22Rv1 (cell line): ENCODE data around the gene SMC4.

ENCODE experiments used
- H3K27ac ChIP-seq: fragments of 450-650 bp; 2 replicates; pipeline ENCODE4 v1.5.1; 2017
- CTCF ChIP-seq: fragments of 450-650 bp; IDR thresholded peaks from 2 replicates; pipeline ENCODE4 v1.5.1; 2017; ENCODE audit warnings: mild to moderate bottlenecking
- ZFX ChIP-seq: fragments of 450-650 bp; IDR thresholded peaks from 2 replicates; pipeline ENCODE4 v1.6.1; 2017; ENCODE audit warnings: antibody characterized with exemption, borderline replicate concordance

The SMC4 gene

GRCh38 chr3:160478338-160478737, 78.9 kb downstream of the SMC4 start:
- no peak for TF ChIP-seq ZFX
- no peak for TF ChIP-seq CTCF
- H3K27ac ChIP-seq = no peak overlapping the region

GRCh38 chr3:160479376-160479775, 79.9 kb downstream of the SMC4 start:
- H3K27ac ChIP-seq = no peak overlapping the region

GRCh38 chr3:160480931-160481330, 81.5 kb downstream of the SMC4 start:
- TF ChIP-seq CTCF (no peak), ZFX (no peak)
- no peak overlapping the region for H3K27ac ChIP-seq

More at GRCh38 chr3:160479376-160479775, 79.9 kb downstream of the SMC4 start:
- TF ChIP-seq CTCF (no peak), ZFX (no peak)

- no peak overlapping the region for H3K27ac ChIP-seq
- TF ChIP-seq ZFX = no peak
- TF ChIP-seq CTCF = no peak
These were observed 82.4 kb downstream of the SMC4 start for GRCh38 chr3:160481856-160482255.

- no peak overlapping the region for H3K27ac ChIP-seq
- TF ChIP-seq CTCF (no peak), ZFX (no peak)
These were observed 83.3 kb downstream of the SMC4 start for GRCh38 chr3:160482796-160483195.
